Left hindlimb (tissue), 1 donor: ENCODE data around the gene C4orf50.

Source experiments
- DNase-seq: peaks from one replicate; pipeline ENCODE4 v3.0.0-alpha.2; 2018

C4orf50 gene

DNA sequence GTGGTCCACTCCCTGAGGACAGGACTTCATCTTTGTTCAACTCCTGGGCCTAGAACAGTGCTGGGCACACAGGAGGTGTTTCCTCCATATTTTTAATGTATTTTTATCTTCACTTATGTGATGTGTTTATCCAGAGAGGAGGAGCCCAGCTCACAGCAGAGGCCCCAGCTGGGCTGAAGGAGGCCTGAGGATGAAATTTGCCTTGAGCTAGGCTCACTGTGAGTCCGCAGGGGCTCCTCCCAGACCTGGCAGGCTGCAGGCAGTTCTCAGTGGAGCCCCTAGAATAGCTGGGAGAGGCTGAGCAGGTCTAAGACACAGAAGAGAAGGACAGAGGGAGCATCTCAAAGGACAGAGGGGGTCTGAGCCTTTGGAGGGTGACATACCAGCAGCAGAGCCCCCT, 26.8 kb downstream of the C4orf50 start:
- DNase-seq, result no peak

GRCh38 chr4:5990446-5991160, 27.6 kb downstream of the C4orf50 start:
- DNase-seq, result no peak

DNA sequence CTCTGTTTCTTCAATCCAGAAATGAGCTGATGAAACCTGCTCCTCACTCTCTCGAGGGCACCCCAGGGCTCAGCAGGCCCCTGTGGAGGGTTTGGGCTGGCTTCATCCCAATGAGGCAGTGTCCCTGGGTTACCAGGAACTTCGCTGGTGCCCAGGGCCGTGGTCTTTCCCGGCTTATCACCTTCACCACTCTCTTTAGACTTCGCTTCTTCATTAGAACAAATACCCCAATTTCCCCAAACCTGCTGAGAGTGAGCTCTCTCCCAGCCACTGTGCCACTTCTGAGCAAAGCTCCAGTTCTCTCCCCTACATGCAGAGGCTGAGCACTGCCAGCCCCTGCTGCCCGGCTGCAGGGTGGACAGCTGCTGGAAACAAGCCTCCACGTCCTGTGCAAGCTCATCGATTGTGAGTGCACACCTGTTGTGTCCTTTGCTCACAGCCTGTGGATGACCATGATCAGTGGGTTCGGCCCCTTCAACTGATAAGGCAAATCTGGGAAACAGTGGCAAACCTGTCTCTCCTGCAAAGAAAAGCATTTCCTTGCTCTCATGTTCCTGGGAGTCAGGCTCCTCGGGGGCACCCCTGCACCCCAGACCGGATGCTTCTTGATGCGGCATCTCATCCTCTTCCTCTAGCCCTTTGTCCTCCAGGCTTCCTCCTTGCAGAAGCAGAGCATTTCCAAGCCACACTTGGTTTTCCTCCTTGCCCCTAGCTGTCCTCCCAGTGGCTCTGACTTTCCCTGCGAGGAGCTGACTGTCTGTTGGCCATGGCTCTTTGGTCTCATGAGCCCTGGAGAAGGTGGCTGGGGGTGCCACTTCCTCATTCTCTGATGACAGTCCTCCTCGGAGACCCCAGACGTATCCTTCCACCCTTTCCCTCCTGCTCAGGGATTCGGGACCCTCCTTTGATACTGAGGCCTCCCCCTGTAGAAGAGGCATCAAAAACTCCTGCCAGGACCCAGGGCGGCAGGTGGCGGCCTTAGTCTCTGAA, 28.7 kb downstream of the C4orf50 start:
- no peak for DNase-seq

DNA sequence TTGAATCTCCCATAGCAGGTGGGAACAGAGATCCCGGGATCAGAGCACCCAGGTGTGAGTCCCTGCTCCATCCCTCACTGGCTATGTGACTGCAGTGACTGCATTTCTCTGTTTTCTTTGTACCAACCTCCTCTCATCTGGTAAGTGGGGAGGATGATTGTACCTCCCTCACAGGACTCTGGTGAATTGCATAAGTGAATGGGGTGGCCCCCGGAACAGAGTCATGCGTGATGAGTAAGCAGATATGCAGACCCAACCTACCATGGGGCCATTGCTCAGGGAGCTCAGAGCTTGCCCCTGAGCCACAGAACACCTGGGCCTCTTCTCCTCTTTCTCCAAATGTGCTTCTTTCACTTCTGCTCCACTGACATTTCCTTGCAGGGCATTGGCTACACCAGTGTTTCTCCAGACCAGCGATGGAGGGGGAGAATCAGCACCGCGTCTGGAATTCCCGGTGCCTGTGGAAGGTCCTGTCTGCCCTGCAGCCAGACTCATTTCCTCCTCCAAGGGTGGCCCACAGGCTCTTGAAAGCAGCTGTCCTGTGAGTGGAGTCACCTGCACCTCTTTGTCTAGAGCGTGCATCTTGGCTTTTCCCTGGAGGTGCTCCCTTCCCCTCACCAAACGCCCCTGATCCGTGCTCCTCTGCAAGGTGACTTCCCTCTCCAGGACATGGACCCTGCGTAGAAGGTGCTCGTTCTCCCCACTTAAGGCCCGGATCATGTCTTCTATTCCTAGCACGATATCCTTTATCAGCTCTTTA, 30.0 kb downstream of the C4orf50 start:
- DNase-seq, result no peak

DNA sequence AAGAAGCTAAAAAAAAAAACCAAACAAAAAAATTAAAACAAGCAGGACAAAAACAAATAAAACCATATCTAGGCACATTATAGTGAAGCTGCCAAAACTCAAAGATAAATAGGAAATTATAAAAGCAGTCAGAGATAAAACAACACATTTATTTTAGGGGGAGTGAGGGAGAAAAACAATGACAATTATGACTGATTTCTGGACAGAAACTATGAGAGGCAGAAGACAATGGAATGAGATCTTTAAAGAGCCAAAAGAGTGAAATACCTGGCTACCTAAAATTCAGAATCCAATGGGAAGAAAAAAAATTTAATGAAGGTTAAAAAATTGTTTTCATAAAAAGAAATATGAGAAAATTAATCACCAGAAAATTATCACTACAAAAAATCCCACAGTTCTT, 33.4 kb downstream of the C4orf50 start:
- no peak for DNase-seq

DNA sequence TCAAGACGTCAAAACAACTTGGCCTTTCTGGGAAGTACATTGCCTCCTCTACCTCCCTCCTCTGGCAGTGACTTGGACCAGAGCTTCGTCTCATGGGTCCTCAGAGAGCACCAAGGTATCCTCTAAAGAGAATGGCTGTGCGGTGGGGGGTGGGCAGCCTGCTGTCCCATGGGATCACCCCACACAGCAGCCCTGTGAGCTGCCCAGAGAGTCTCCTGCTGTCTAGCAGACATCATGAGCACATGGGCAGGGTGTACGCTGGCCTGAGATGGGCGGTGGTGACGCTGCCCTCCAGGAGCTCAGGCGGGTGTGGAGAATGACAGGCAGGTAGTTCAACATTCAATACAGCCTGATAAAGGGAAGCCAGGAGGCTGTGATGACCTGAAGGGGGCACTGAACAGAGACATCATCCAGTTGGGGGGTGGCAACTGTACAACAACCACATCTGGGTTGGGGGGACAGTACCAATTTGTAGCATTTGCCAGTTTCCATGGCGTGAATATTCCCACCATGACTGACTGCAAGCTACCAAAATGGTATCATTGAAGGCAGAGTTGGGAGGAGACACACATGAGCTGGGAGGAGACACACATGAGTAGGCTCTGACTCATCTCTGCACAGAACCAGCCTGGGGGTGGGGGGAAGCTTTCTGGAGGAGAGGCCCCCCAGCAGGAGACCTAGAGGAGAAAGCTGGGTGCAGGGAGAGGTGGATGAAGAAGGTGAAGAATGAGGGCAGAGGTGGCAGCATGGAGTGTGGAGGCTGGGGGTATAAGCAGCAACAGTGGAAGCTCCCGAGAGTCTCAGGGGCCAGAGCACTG, 35.9 kb downstream of the C4orf50 start:
- DNase-seq, result no peak

DNA sequence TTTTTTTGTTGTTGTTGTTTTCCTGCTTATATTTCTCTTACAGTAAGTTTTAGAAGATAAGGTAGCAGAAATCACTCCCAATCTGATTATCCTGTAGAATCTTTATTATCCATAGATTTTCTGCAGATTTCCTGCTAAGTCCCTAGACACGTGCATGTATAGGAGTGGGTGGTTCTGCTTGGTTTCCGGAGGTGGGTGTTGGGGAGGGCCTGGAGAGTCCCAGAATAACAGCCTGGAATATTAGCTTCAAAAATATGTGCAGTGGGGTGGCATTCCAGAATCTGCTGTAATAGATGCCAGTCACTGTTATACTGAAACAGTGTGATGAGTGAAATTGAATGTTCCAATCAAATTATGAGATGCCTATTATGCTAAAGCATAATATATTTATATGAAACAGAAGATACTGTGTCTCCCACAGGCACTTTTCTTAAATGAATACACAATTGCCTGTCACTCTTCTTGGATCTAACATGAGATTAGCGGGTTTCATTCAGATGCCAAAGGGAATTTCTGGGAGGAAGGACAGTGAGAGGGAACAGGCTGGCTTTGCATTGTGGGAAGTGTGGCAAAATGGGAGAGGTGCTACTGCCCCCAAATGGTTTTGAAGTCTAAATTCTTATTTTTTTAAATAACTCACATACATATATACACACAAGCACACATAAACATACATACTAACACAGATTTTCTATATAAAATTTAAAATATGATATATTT, 37.6 kb downstream of the C4orf50 start:
- DNase-seq, result no peak

- no peak for DNase-seq
Measured at GRCh38 chr4:5979981-5980380, 38.2 kb downstream of the C4orf50 start.

DNA sequence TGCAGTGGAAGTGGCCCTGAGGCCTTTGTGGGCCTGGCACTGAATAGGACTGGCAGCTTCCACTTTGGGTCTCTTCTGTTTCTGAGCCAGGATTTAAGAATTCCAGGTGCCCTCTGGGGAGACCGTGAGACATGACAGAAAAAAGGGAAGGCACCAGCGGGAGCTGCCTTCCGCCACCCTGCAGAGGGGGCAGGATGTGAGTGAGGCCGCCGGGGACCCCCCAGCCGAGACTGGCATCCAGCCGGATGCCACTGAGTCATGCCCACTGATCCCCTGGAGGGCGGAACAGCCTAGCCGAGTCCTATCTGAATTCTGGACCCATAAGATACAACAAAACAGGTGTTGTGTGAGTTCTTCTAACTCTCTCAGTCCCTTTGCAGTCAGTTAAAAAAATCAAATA, 41.3 kb downstream of the C4orf50 start:
- DNase-seq, result no peak

DNA sequence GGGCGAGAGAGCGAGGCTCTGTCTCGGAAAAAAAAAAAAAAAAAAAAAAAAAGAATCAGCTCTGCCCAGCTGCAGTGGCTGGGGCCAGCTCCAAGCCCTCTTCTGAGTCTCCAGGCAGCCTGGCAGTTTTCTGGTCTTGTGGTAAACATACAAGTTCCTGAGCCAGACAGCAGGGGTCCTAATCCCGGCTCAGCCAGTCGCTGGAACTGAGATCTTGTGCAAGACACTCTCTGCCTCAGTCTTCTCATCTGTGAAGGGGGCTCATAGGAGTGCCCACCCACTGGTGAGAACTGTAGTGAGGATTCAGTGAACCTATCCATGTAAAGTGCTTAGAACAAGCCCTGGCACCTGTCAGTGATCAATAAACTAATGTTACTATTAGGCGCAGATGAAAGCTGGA, 41.8 kb downstream of the C4orf50 start:
- no peak for DNase-seq

- no peak for DNase-seq
Measured at GRCh38 chr4:5974321-5974720, 43.9 kb downstream of the C4orf50 start.

- no peak for DNase-seq
Measured at GRCh38 chr4:5973486-5974220, 44.6 kb downstream of the C4orf50 start.

- DNase-seq, result no peak
Measured at GRCh38 chr4:5973033-5973432, 45.2 kb downstream of the C4orf50 start.

GRCh38 chr4:5972571-5972970, 45.7 kb downstream of the C4orf50 start:
- no peak for DNase-seq

DNA sequence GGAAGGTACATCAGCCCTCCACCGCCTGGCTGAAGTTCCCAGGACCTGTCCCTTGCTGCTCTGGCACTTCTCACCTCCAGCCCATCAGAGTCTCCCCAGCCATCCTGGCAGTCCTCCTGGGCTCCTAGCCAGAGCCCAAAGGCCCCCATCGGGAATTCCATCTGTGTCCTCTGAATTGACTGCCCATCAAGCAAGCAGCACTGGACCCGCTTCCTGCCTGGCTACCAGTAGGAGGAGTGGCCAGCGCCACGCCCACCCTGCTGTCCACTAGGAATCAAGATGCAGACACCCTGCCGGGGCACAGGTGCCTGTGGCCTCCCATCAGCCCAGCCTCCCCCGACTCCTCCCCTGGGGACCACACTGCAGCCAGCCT, 47.2 kb downstream of the C4orf50 start:
- no peak for DNase-seq

DNA sequence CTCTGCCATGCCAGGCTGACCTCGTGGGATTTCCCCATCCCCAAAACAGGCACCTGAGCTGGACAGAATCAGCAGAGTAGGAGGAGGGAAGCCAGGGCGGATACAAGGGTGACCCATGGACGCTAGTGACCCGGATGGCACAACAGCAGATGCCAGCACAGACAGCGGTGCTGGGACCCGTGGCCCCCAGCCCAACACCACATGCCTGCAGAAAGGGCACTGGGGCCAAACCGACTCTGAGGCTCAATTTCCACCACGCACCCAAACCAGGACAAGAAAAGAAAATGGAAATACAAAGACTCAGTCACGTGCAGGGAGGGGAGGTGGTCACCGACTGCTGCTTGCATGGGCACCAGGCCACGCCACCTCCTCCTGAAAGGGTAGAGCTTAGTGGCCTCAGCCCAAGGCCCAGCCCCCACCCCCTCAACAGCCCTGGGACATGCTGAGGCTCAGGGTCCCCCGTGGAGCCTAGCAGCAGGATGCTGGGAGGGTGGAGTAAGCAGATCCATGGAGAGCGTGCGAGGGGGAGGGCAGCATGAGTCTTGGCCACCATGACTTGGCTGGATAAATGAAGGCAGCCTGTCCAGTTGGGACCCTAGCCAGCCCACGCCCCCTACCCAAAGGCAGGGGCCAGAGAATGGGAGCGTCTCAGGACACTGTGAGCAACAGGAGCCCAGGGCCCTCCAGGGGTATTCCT, 47.7 kb downstream of the C4orf50 start:
- DNase-seq, result no peak

- no peak for DNase-seq
Measured at GRCh38 chr4:5969777-5970176, 48.5 kb downstream of the C4orf50 start.

- DNase-seq, result no peak
Measured at GRCh38 chr4:5969336-5969735, 48.9 kb downstream of the C4orf50 start.

DNA sequence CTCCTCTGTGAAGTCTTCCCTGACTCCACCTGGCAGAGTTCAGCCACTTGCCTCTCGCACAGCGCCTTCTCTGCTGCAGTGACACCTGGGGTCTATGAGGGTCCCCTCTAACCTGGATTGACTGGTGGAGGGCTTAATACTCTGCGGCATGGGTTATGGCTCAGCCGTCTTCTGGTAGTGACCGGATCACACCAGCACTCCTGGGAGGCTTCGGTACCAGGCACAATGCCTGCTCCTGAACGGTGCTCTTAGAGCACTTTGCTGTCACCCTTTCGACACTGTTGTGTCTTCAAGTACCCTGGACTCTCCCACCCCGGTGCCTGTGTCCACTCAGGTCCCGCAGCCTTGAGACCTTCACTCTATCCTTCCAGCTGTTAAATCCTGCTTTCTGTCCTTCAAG, 50.0 kb downstream of the C4orf50 start:
- DNase-seq, result no peak

DNA sequence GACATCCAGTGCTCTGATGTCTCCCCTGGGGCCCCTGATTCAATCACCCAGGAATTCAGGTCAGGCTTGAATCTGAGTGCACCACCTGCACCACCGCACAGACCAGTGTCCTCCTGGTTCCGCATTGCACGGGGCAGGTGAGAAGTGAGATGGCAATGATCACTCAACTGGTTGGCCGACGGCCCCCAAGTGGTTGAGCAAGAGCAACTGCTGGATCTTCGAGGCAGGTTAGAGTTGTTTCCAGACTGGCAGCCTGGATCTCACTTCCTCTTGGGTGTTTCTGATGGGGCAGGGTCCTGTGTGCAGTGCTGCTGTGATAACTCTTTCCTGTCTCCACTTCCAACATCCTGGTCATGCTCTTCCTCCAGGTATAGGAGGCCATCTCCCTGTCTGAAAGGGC, 50.4 kb downstream of the C4orf50 start:
- no peak for DNase-seq
